Mammary microvascular endothelial cell (primary cell): Measurements from ENCODE around the gene EYA3. TPM values are rescaled to one million over a fixed set of nuclear protein-coding genes. Genes with fewer than 3 reads are reported as not detected.

Source experiments
- total RNA-seq: library from RNA; depleted of rRNA; stranded (reverse); fragments of >200 nt; gene quantifications from 2 replicates; pipeline ENCODE4 v1.2.3, GENCODE V29; 2015

Gene EYA3
- 16.5 and 18.1 TPM in 2 replicates for total RNA-seq

GRCh38 chr1:28088168-28088961 is at the start of gene EYA3:
Gene EYA3, minus strand, starts transcription at chr1:28088610. Its CDS starts 30,584 bp downstream, at chr1:28058026.

GRCh38 chr1:27959792-27960603 is 128.4 kb downstream of the EYA3 start, which contains the start of gene XKR8:
Gene XKR8, plus strand, starts transcription at chr1:27959973. Its CDS starts 97 bp downstream, at chr1:27960070.

GRCh38 chr1:27934818-27935549 is 153.4 kb downstream of the EYA3 start, which contains the start of gene SMPDL3B:
Gene SMPDL3B, plus strand, starts transcription at chr1:27935000. Its CDS starts 184 bp downstream, at chr1:27935184.

Other genes with a start within 250 kb of the EYA3 start
- 13.9 and 18.1 TPM in 2 replicates for gene THEMIS2, start 216.1 kb downstream of the EYA3 start, total RNA-seq
- 40.0 and 42.6 TPM in 2 replicates for gene RPA2, start 174.0 kb downstream of the EYA3 start, total RNA-seq
- gene SMPDL3B, start 153.6 kb downstream of the EYA3 start, total RNA-seq = 0.10 and 0.33 TPM in 2 replicates
- 12.5 and 13.3 TPM in 2 replicates for gene XKR8, start 128.6 kb downstream of the EYA3 start, total RNA-seq
- gene PTAFR, start 88.1 kb upstream of the EYA3 start, total RNA-seq = 0.05 TPM in 1 of 2 replicates, not detected in the other
- gene DNAJC8, start 144.4 kb upstream of the EYA3 start, total RNA-seq = 82.1 and 82.3 TPM in 2 replicates
- 256 and 284 TPM in 2 replicates for gene ATP5IF1, start 147.5 kb upstream of the EYA3 start, total RNA-seq
- 14.1 and 15.0 TPM in 2 replicates for gene SESN2, start 170.9 kb upstream of the EYA3 start, total RNA-seq
- gene MED18, start 240.4 kb upstream of the EYA3 start, total RNA-seq = 13.4 and 16.0 TPM in 2 replicates